Measurements from ENCODE around the gene RPL19.

- TF ChIP-seq CTCF (IDR thresholded peaks at IDR 0.05; ENCODE audit: borderline replicate concordance, extremely low read depth, low read length, poor library complexity, severe bottlenecking) (no peak), EZH2 (IDR thresholded peaks at IDR 0.05; ENCODE audit: borderline replicate concordance, low read depth, low read length, severe bottlenecking) (no peak)
These were observed 21.5 kb downstream of the RPL19 start for GRCh38 chr17:39221572-39221971.
